Right renal pelvis (tissue), 4 donors: Measurements from ENCODE around the gene ZNFX1. TPM values are rescaled to one million over a fixed set of nuclear protein-coding genes. Genes with fewer than 3 reads are reported as not detected.
"Not testable (repeated sequence)": the region's sequence is repeated elsewhere in the genome, so short reads cannot be mapped to it uniquely, and the experiment has no call there.

Experiments used
- DNase-seq, 4 donors: peaks; one replicate each; pipeline ENCODE4 v3.0.0-alpha.2; 2013; ENCODE audit warnings: low read depth in 4 of 4, low spot score in 3 of 4, missing footprints in 1 of 4
- polyA plus RNA-seq, 4 donors: library from polyadenylated mRNA; unstranded; fragments of 120-200 nt; gene quantifications; one replicate each; pipeline ENCODE4 v1.2.1, GENCODE V29; 2013; ENCODE audit not compliant: insufficient read length in 4 of 4

The ZNFX1 gene
- 10 to 100 TPM; 14.7 to 16.9 (median 16.2) TPM for polyA plus RNA-seq

- peak; percentile 96 to 98 (median 96) for DNase-seq
These were observed at the start of gene ZNFX1 for GRCh38 chr20:49278036-49278817. ZNFX1 (minus strand) TSS chr20:49278057; CDS start chr20:49275839, 2,218 bp downstream.

GRCh38 chr20:49326026-49326425 is 48.2 kb upstream of the ZNFX1 start:
- DNase-seq, result no peak

- DNase-seq, result no peak
These were observed 46.4 kb upstream of the ZNFX1 start for GRCh38 chr20:49324306-49324705.

GRCh38 chr20:49323622-49324238 is 45.9 kb upstream of the ZNFX1 start:
- DNase-seq, result no peak

- DNase-seq, result no peak
These were observed 42.6 kb upstream of the ZNFX1 start for GRCh38 chr20:49320460-49320859.

GRCh38 chr20:49319208-49319809 is 41.5 kb upstream of the ZNFX1 start:
- no peak for DNase-seq

GRCh38 chr20:49318430-49319207 is 40.8 kb upstream of the ZNFX1 start:
- no peak for DNase-seq

GRCh38 chr20:49318091-49318429 is 40.2 kb upstream of the ZNFX1 start:
- no peak for DNase-seq

GRCh38 chr20:49316704-49317103 is 38.8 kb upstream of the ZNFX1 start:
- no peak for DNase-seq

GRCh38 chr20:49315580-49315979 is 37.7 kb upstream of the ZNFX1 start:
- no peak for DNase-seq

- not testable (repeated sequence) for DNase-seq
These were observed 36.2 kb upstream of the ZNFX1 start for GRCh38 chr20:49314052-49314451.

- DNase-seq, result no peak
These were observed 35.4 kb upstream of the ZNFX1 start for GRCh38 chr20:49313283-49313682.

- DNase-seq, result no peak
These were observed 34.8 kb upstream of the ZNFX1 start for GRCh38 chr20:49312661-49313060.

GRCh38 chr20:49310705-49311104 is 32.8 kb upstream of the ZNFX1 start:
- no peak for DNase-seq

GRCh38 chr20:49308875-49309274 is 31.0 kb upstream of the ZNFX1 start:
- DNase-seq, result no peak

GRCh38 chr20:49306903-49307620 is 29.2 kb upstream of the ZNFX1 start:
- no peak for DNase-seq

- peak in 1 of 4 donors; percentile 22 for DNase-seq
These were observed 25.3 kb upstream of the ZNFX1 start for GRCh38 chr20:49303065-49303552.

- no peak for DNase-seq
These were observed 20.0 kb upstream of the ZNFX1 start for GRCh38 chr20:49297605-49298530.

GRCh38 chr20:49294002-49294654 is 16.3 kb upstream of the ZNFX1 start:
- not testable (repeated sequence) for DNase-seq
